Upper lobe of left lung (tissue), 4 donors: ENCODE measurements around the gene NEDD4L.

Experiments used
- CTCF ChIP-seq, 6 experiments: fragments of 450-650 bp in 4 of 6; fragments of 200-600 bp in 2 of 6; sonication (generic) in 2 of 6; IDR thresholded peaks; one replicate each; pipeline ENCODE4 v1.5.1; 2016 to 2019; ENCODE audit warnings: antibody characterized with exemption in 6 of 6
- EP300 ChIP-seq, 4 donors: sonication (generic); formaldehyde crosslinking; IDR thresholded peaks; one replicate each; pipeline ENCODE4 v1.5.1; 2017; ENCODE audit warnings: antibody characterized with exemption in 4 of 4, control low read depth in 2 of 4
- POLR2A ChIP-seq, 4 donors: fragments of 450-650 bp; IDR thresholded peaks; one replicate each; pipeline ENCODE4 v1.5.1; 2016 to 2017; ENCODE audit warnings: antibody characterized with exemption in 4 of 4, mild to moderate bottlenecking in 2 of 4
- POLR2AphosphoS5 ChIP-seq, 2 donors: sonication (generic); formaldehyde crosslinking; IDR thresholded peaks; one replicate each; pipeline ENCODE4 v1.5.1; 2017; ENCODE audit warnings: antibody characterized with exemption in 2 of 2

GRCh38 chr18:58065956-58066355, 21.9 kb downstream of the NEDD4L start:
- TF ChIP-seq CTCF (IDR thresholded peaks at IDR 0.05) (no peak), EP300 (IDR thresholded peaks at IDR 0.05) (no peak), POLR2A (IDR thresholded peaks at IDR 0.05) (no peak), POLR2AphosphoS5 (IDR thresholded peaks at IDR 0.05) (no peak)
